Measurements from ENCODE around the gene CREB3L2. TPM values are rescaled to one million over a fixed set of nuclear protein-coding genes. Genes with fewer than 3 reads are reported as not detected.
A peak's percentile ranks its signal among the peaks of the same experiment; 100 is the strongest.

Gene CREB3L2
- total and polyA plus RNA-seq, 2 of the 13 experiments (the other 11 are each of a cell fraction or from before 2014, with no cell fraction given), result 22.1 to 41.1 TPM

GRCh38 chr7:137943132-137943551 lies 58.7 kb downstream of the CREB3L2 start (continued):
- no peak for TF ChIP-seq MXD1 (CRISPR knock-in tag; IDR thresholded peaks at IDR 0.05)
- no peak for TF ChIP-seq IRF1 (CRISPR knock-in tag; IDR thresholded peaks at IDR 0.05; ENCODE audit: low read depth)
- TF ChIP-seq ISL2 (CRISPR knock-in tag; IDR thresholded peaks at IDR 0.05), result no peak
- TF ChIP-seq ZNF550 (CRISPR knock-in tag; IDR thresholded peaks at IDR 0.05; ENCODE audit: borderline replicate concordance), result no peak
- no peak for TF ChIP-seq PAXIP1 (CRISPR knock-in tag; conservative IDR thresholded peaks at IDR 0.05)
- TF ChIP-seq FOXM1 (CRISPR knock-in tag; IDR thresholded peaks at IDR 0.05), result no peak

- CTCF ChIA-PET (ENCODE audit: low intra/inter-chr PET ratio, low total read pairs), result no interaction called here
- H3K9ac ChIP-seq (ENCODE audit: insufficient read depth, low read depth, low read length), result no peak overlapping the region
- H2AFZ ChIP-seq (ENCODE audit: low read length), result no peak overlapping the region
- in situ Hi-C loops (cut with HindIII; ENCODE audit: extremely low pct_ligation_motif_present, low pct_unique_long_range_greater_than_20kb) (no loop called here), intact Hi-C loops (cut with micrococcal nuclease; ENCODE audit: unreplicated experiment) (no loop called here)
- no peak for DNase-seq (ENCODE audit: low spot score)
- peak; percentile 39 for FAIRE-seq
- 83% methylated on average over 4 of the region's 4 CpGs for WGBS (ENCODE audit: low lambda C conversion rate)
- no TSS peak for BruUV-seq (replicated peaks)
- H3K36me3 ChIP-seq (replicated peaks in 1 of 2; ENCODE audit: control insufficient read depth in 1 of 2, insufficient read depth in 2 of 2, low read length in 2 of 2), result peaks cover 3 to 18% of the 10 kb centered on the region in 2 experiments; a peak in 3 of 5 replicates
- no peak for ATAC-seq
- H3K27me3 ChIP-seq (ENCODE audit: control insufficient read depth in 1 of 2, insufficient read depth in 2 of 2, low read length in 2 of 2), result no peaks in the 10 kb centered on the region
- POLR2A ChIA-PET, result interaction anchor here (0.7 to 1.4 kb wide), 3 partner anchors 12 to 50 kb away, joined by 3 to 5 read pairs (median 5); no protein-coding TSS in a partner anchor
- peaks cover 95% of the 10 kb centered on the region for H3K4me1 ChIP-seq (ENCODE audit: insufficient read depth, low read length)
- H3K9me3 ChIP-seq (ENCODE audit: low read length), result no peaks in the 10 kb centered on the region
- no peaks in the 10 kb centered on the region; the same call in 1 of the 2 replicates for H4K20me1 ChIP-seq (ENCODE audit: insufficient read depth, low read length)
- no peak overlapping the region for H3K4me2 ChIP-seq (ENCODE audit: low read depth, low read length)
- H3K4me3 ChIP-seq (replicated peaks in 1 of 3; ENCODE audit: insufficient read depth in 1 of 3, low read depth in 2 of 3, low read length in 3 of 3), result no peak overlapping the region
- H3K79me2 ChIP-seq (ENCODE audit: insufficient read depth, low read length), result peaks cover 94% of the 10 kb centered on the region
- peak overlapping the region; percentile 49 for H3K27ac ChIP-seq (ENCODE audit: extremely low read length, insufficient read depth, low read length)
- TF ChIP-seq ZNF281 (CRISPR knock-in tag; IDR thresholded peaks at IDR 0.05; ENCODE audit: borderline replicate concordance) (peak; percentile 44; the same call in 1 of the 2 replicates), CEBPG (CRISPR knock-in tag; IDR thresholded peaks at IDR 0.05) (peak; percentile 50; the same call in 1 of the 2 replicates), ZNF441 (CRISPR knock-in tag; IDR thresholded peaks at IDR 0.05; ENCODE audit: borderline replicate concordance) (no peak), KAT8 (CRISPR knock-in tag; IDR thresholded peaks at IDR 0.05) (no peak), MED8 (CRISPR knock-in tag; IDR thresholded peaks at IDR 0.05; ENCODE audit: insufficient replicate concordance) (no peak), ZBTB2 (CRISPR knock-in tag; IDR thresholded peaks at IDR 0.05; ENCODE audit: low read depth) (no peak), CEBPB (IDR thresholded peaks at IDR 0.05; ENCODE audit: borderline replicate concordance, low read depth, low read length) (peak; percentile 26; the same call in 1 of the 2 replicates)
These were observed 59.3 kb downstream of the CREB3L2 start for GRCh38 chr7:137942484-137943115.
